Suppressor macrophage treated with lipopolysaccharide for 4 hours (primary cell): ENCODE data around the gene FRG2.
"Not testable (repeated sequence)": the region's sequence is repeated elsewhere in the genome, so short reads cannot be mapped to it uniquely, and the experiment has no call there.

Experiments
- DNase-seq: peaks from one replicate; pipeline ENCODE4 v3.0.0-alpha.2; 2020

The FRG2 gene

GRCh38 chr4:190027156-190027555 lies at the start of gene FRG2:
Gene FRG2, minus strand, starts transcription at chr4:190027256. Its CDS starts 52 bp downstream, at chr4:190027204.
- not testable (repeated sequence) for DNase-seq

- DNase-seq, result not testable (repeated sequence)
Measured at GRCh38 chr4:190068351-190068750, 41.3 kb upstream of the FRG2 start.

GRCh38 chr4:190064805-190065204 lies 37.7 kb upstream of the FRG2 start:
- not testable (repeated sequence) for DNase-seq

DNA sequence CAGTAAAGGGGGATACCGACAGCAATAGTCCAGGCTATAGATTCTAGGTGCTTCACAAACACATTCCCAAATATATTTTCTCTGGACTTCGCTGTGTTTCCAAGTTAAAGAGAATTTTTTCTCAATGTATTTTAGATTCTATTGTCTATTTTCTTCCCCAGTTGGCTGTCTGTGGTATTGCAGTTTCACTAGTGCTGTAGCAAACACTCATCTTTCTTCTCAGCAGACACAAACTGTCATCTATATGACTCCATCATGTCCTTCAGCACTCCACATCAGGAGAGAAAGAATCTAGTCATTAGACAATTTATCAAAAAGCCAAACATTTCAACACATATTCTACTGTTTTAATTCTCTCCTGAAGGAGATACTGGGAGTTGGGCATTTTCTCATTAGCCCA lies 37.3 kb upstream of the FRG2 start, which contains the start of gene DBET:
Gene DBET, plus strand, starts transcription at position 161 of the 400 bp plus-strand sequence.
- DNase-seq, result not testable (repeated sequence)

GRCh38 chr4:190058997-190059396 lies 31.9 kb upstream of the FRG2 start:
- DNase-seq, result not testable (repeated sequence)

DNA sequence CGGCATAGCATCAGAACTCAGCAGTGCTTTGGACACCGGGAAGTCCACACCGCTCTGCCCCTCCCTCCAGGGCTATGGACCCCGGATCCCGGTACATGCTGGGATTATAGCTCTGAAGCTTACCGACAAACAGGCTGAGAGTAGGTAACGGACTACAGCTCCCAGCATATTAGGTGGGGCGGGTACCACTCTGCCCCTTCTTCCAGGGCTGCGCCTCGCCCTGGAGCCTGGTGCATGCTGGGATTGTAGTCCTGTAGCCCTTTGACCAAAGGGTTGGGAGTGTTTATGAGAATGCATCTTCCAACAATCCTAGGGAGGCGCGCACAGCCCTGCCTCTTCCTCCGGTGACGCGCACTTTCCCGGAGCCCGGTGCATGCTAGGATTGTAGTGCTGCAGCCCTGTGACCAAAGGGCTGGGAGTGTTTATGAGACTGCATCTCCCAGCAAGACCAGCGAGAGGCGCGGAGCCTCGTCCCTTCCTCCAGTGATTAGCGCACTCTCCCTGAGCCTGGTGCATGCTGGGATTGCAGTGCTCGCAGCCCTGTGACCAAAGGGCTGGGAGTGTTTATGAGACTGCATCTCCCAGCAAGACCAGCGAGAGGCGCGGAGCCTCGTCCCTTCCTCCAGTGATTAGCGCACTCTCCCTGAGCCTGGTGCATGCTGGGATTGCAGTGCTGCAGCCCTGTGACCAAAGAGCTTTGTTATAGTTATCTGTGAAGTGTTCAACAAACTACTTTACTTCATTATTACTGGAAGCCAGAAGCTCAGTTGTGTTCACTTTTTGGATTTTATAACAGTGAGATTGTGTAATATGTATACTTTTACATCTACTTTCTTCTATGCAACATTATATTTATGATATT lies 22.6 kb upstream of the FRG2 start:
- DNase-seq, result not testable (repeated sequence)

DNA sequence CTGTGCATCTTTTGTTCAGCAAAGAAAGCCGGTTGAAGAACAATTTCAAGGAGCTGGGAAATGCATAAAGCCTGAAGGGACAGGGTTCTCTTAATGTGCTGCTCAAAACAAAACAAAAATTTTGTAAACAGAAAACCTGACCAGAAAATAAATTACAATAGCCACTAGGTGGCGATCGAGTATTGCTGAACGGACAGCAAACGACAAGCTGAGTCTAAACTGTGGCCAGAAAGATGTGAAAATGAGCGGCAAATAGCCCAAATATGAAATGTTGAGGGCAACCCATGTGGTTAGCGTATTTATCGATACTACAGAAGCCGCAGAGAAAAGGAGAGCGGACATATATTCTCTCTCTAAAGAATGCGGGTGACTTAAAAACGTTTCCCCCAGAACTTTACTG lies 20.6 kb upstream of the FRG2 start:
- not testable (repeated sequence) for DNase-seq

DNA sequence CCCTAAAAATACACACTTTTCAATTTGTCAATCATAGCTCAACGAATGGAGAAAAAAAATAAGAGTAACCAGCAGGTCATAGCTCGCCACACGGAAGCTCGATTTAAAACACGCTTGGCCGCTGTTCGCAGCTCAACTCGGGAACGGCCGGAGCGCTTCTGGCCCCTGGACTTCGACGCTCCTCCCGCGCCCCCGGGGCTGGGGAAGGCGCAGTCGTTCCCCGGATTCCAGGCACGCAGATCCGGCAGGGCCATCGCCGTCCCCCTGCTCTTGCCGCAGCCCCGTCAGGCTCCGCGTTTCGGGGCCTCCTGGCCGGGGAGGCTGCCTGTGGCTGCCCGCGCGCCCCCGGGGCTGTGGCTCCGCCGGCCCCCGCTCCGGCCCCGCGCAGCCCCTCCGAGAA lies 13.8 kb upstream of the FRG2 start:
- DNase-seq, result not testable (repeated sequence)

DNA sequence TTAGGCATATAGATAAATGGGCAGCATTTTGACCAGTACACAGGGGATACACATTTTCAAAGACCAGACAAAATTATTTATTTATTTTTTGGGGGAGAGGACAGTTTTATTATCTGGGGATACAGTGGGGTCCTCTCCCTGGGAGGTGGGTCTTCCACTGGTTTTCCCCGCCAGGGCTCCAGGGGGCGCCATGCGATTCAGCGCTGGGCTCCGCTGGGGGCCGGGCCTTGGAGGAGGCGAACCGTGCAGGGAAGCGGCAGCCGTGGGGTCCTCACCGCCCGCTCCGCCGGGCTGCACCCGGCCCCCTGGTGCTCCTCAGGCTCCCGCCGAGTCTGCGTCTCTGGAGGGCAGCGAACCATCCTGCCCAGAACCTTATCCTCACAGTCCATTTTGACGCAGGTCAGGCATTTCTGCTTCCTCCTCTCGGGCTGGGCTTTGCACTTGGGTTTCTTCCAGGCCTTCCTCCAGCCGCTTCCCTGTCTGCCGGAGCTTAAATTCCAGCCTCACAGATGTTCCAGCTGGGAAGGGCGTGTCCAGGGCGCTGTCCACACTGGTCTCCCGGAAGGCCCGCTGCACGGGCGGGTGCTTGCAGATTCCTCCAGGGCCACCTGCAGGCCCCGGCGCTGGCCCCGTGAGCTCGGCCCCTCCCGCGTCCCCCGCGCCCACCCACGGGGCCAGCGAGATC lies 10.8 kb upstream of the FRG2 start:
- DNase-seq, result not testable (repeated sequence)

- DNase-seq, result not testable (repeated sequence)
Measured at GRCh38 chr4:190031264-190031663, 4.2 kb upstream of the FRG2 start.

DNA sequence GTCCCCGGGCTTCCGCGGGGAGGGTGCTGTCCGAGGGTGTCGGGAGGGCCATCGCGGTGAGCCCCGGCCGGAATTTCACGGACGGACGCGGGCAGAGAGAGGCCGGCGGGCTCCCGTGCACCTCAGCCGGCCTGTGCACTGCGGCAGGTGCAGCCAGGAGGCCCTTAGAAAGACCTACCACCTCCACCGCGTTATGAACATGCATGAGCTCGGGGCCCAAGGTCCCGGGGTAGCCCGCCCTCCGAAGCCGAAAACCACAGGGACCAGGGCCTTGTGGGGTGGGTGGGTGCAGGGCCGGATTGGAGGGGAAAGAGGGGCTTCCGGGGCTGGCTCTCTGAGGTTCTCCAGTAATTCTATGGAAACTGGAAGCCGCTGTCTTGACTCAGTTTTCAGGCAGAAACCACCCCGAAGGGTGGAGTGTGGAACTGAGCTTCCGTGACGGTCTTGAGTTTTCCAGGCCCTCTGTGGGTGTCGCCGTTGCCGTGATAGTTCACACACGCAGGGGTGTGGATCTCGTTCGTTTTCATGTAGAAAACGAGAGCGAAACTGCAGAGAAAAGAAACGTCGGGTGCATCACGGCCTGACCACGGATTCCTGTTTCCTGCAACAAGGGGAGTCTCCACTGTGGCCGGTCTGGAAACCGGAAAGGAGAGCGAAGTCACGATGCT lies 4.3 kb downstream of the FRG2 start:
- DNase-seq, result not testable (repeated sequence)

DNA sequence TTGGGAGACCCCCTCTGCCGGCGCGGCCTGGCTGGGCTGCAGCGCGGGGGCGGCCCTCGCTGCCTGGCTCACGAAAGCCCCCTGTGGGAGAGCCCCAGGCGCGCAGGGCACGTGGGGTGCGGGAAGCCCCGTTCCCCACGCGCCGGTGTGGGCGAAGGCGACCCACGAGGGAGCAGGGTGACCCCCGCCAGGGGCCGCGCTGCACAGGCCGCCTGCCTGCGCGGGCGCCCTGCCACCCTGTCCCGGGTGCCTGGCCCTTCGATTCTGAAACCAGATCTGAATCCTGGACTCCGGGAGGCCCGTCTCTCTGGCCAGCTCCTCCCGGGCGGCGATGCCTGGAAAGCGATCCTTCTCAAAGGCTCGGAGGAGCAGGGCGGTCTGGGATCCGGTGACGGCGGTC lies 5.1 kb downstream of the FRG2 start:
- not testable (repeated sequence) for DNase-seq

DNA sequence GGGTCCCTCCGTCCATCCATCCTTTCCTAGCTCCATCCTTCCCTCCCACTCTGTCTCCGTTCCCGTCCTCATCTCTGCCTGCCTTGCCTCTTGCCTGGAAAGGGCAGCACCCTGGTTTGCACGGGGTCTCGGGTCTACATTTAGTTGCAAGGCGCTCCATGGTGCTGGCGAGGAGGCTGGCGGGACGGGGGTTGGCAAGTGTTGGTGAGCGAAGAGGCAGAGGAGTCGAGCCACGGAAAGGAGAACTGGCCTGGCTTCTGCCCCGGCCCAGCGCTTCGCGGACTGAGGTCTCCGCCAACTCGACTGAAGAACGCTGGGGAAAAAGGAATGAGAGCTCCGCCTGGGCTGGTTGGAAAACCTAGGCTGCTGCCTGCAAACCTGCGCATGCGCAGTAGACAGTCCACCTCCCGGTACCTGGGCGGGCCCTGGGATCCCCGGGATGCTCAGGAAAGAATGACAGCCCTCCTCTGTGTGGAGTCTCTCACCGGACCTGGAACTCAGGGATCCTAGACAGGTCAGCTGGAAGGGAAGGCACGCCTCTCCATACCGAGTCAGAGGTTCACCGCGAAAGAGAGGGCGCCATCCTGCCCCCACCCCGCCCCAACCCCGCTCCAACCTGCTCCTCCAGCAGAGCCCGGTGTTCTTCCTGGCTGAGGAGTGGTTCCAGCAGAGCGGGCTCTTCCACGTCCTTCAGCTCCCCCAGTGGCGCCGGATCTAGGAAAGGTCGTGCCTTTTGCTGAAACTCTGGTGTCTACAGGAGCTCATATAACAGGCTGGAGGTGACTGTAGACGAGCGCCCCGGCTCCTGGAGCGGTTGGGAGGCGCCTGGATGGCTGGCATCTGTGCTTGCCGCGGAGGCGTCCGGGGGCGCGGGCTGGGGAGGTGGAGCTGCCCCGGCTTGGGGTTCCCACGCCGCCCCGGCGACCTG lies 6.0 kb downstream of the FRG2 start:
- DNase-seq, result peak; percentile 19

DNA sequence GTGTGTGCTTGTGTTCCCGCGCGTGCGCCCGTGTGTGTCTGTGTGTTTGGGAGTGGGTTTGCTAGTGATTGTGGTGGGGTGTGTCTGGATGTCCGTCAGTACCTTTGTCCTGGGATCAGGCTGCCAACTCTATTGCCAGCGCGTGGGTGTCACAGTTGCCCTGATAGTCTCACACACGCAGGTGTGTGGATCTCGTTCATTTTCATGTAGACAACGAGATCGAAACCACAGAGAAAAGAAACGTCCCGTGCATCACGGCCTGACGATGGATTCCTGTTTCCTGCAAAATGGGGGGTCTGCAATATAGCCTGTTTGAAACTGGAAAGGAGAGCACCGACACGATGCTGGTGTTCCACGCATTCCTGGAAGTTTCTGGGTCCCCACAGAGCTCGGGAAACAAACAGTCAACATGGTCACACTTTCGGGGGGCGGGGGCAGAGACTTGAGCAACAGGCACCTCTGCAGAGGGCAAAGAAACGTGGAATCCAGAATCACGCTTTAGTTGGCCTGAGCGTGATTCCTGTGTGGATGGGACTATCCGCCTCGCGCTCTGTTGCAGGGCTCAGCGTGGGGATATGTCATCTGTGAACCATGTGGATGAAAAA lies 7.1 kb downstream of the FRG2 start:
- not testable (repeated sequence) for DNase-seq

- no peak for DNase-seq
Measured at GRCh38 chr4:190019023-190019858, 7.8 kb downstream of the FRG2 start.

GRCh38 chr4:190018201-190018920 lies 8.7 kb downstream of the FRG2 start:
- no peak for DNase-seq

DNA sequence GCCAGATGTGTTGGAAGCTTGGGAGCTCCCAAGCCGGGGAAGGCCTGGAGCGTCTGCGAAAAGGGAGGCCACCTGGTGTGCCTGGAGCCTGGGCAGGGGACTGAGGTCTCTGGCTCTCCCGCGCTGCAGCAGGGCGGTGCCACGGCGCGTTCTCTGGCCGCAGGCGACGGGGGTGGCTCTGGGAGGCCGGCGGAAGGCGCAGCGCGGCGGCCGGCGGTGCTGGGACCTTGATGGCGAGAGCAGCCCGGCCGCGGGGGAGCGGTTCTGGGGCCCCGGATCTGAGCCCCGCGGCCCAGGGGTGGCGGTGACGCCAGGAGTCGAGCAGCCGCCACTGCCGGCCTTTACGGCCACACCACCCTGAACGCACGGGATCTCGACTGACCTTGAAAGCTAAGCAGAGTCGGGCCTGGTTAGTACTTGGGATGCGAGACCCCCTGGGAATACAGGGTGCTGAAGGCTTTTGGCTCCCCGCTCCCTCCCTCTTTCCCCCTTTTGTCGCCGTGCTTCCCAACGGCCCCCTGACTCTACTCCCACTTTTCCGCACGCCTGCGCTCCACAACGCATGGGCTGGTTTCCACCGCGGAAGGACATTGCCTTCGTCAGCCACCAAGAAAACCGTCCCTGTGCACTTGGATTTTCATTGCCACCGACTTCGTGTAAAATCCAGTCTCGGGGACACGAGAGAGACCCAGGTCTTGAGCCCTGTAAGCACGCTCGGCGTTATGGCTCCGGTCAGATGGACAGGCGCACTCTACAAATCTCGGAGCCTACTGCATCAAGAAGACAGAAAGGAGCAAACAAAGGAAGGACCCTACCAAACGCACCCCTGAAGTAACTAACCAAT lies 9.5 kb downstream of the FRG2 start:
- DNase-seq, result no peak

DNA sequence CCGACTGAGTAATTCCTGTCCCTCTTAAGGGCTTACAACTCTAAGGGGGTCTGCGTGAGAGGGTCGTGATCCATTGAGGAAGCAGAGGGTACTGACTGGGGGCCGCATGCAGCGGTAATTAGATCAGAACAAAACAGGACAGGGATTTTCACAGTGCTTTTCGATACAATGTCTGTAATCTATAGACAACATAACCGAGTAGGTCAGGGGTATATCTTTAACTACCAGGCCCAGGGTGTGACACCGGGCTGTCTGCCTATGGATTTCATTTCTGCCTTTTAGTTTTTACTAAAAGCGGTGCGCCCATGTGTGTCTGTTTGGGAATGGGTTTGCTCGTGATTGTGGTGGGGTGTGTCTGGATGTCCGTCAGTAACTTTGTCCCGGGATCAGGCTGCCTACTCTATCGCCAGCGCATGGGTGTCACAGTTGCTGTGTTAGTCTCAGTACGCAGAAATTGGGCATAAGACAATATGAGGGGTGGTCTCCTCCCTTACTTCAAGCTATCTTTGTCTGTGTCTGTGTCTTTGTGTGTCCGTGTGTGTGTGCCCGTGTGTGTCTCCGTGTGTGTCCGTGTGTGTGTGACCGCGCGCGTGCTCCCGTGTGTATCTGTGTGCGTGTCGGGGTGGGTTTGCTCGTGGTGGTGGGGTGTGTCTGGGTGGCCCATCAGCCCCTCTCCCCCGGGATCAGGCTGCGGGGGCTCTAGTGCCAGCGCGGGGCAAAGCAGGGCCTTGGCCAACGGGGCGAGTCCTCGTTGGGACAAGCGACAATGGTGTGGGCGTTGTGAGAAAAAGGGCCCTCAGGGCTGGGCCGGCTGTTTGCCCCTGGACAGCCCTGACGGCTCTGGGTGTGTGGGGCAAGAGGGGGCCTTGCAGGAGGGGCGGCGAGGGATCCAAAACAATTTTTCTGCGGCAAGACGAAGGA lies 10.4 kb downstream of the FRG2 start:
- no peak for DNase-seq
